H54 (cell line): ENCODE data around the gene VAMP5.
"Not testable (repeated sequence)": the region's sequence is repeated elsewhere in the genome, so short reads cannot be mapped to it uniquely, and the experiment has no call there.

Experiments
- DNase-seq: peaks from one replicate; pipeline ENCODE4 v3.0.0; 2011; ENCODE audit warnings: low spot score, mixed read lengths; ENCODE audit not compliant: insufficient read length
- FAIRE-seq: peaks from 3 replicates; lab custom pipeline; 2011; peaks lifted over from hg19 to GRCh38; lab: Jason Lieb, UNC
- POLR2A ChIP-seq: IDR thresholded peaks from 2 replicates; pipeline ENCODE4 v1.6.1; 2011; ENCODE audit warnings: low read depth, mild to moderate bottlenecking, low read length

Gene VAMP5

DNA sequence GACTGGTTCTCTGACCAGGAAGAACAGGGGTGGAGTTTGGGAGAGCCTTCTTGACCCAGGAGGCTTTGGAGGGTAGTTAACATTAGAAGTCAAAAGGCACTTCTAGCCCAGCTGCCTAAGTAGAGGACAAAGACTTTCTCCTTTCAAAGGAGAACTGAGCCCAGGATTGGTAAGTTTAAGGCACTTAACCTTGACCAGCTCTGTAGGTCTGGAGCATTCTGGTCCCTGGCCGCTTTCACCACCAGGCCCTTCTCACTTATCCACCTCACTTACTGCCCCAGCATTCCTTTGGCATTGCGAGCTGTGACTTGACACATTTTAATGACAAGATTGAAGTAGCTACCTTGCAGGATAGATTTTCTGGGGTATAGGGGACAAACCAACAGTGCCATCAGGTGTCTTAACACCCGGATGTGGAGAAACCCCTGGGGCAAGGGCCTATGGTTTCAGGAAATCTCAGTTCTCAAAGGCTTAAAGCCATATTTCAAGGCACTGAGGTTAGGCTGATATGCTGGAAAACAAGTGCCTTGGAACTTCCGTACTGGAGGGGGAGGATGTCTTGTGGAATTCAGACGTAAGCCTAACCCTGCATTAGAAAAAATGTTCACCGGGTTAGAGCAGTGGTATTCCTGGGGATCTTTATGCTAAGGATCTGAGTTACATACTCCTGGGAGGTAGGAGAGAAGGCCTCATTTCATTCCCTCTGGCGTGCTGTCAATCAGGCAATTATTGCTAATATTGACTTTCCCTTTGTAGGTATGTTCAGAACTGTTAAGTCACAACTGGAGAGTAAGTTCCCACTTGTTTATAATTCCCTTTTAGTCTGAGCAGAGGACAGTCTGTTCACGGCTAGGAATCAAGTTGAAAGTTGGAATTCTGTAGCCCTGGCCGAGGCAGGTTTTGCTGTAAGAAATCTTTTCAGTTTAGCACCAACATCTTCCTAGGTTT lies 23.3 kb downstream of the VAMP5 start:
- FAIRE-seq (no peak), DNase-seq (no peak)
- TF ChIP-seq POLR2A = no peak

GRCh38 chr2:85611217-85611704 lies 27.0 kb downstream of the VAMP5 start:
- TF ChIP-seq POLR2A = no peak
- DNase-seq (no peak), FAIRE-seq (no peak)

- DNase-seq = peak; percentile 88
- no peak for FAIRE-seq
- TF ChIP-seq POLR2A = peak; percentile 60
Measured at GRCh38 chr2:85611705-85612587, 27.7 kb downstream of the VAMP5 start, which contains the start of gene C2orf68. TSS of gene C2orf68 (minus strand) at chr2:85612066. CDS start at chr2:85611984, 82 bp downstream.

GRCh38 chr2:85613717-85614515 lies 29.7 kb downstream of the VAMP5 start:
- DNase-seq (no peak), FAIRE-seq (no peak)
- TF ChIP-seq POLR2A = no peak

DNA sequence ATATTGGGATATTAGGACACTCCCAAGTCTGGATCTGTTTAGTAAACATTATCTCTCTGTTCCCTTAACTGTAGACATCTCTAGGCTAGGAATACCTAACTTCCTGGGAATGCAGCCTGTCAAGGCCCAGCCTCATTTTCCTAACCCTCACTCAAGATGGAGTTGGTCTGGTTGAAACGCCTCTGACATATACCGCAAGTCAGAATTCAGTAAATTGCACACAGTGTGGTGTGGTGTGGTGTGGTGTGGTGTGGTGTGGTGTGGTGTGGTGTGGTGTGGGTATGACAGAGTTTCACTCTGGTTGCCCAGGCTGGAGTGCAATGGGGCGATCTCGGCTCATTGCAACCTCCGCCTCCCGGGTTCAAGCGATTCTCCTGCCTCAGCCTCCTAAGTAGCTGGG lies 30.5 kb downstream of the VAMP5 start:
- DNase-seq, FAIRE-seq: not testable (repeated sequence)

DNA sequence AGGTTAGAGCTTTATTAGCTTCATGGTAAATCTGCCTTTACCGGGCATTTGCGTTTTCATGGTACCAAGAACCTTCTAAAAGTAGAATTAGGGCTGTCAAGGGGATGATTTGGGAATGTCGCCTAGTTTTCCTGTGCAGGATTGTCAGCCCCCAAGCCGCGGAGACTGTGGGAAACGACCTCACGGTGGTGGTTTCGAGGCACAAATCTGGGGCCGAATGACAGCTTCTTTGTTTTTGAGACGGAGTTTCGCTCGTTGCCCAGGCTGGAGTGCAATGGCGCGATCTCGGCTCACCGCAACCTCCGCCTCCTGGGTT lies 31.1 kb downstream of the VAMP5 start:
- FAIRE-seq = no peak
- TF ChIP-seq POLR2A = no peak
- no peak for DNase-seq

DNA sequence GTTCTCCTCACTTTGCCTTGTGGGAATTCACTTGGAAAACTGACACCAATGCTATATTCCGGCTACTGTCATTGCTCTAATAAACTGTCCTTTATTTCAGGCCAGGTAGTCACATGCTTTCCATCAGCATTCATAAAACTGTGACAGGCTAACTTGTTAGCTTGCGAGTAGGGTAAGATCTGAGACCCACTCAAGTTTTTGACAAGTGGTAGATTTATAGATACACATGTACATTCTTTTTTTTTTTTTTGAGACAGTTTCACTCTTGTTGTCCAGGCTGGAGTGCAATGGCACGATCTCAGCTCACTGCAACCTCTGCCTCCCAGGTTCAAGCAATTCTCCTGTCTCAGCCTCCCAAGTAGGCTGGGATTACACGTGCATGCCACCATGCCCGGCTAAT lies 33.5 kb downstream of the VAMP5 start:
- FAIRE-seq, DNase-seq: not testable (repeated sequence)

DNA sequence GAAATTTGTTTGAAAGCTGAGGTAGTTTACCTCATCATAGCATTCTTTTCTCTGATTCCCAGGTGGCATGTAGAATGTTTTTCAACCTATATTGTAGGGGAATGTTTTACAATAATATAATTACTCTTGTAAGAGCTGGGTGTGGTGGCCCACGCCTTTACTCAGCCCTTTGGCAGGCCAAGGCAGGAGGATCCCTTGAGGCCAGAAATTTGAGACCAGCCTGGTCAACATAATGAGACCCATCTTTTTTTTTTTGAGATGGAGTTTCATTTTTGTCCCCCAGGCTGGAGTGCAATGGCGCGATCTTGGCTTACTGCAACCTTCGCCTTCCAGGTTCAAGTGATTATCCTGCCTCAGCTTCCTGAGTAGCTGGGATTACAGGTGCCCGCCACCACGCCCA lies 35.4 kb downstream of the VAMP5 start:
- no peak for DNase-seq
- FAIRE-seq = no peak

DNA sequence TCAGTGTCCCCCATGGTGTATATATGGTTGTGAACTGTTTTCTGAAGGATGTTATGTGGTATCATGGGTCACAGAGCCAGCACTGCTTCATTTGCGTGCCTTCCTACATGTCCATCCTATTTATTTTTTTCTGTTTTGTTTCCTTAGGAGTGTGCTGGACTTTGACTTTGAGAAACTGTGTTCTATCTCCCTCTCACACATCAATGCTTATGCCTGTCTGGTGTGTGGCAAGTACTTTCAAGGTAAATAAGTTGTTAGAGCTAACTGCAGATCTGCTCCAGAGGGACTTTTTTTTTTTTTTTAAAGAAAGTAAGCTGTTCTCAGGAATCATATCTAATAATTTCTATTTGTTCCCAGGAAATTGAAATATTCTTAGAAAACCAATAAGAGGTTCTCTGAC lies 37.1 kb downstream of the VAMP5 start:
- no peak for FAIRE-seq
- TF ChIP-seq POLR2A = no peak

More for the DNA sequence above, 35.4 kb downstream of the VAMP5 start:
- TF ChIP-seq POLR2A = no peak

GRCh38 chr2:85623991-85624390 lies 39.8 kb downstream of the VAMP5 start:
- no peak for TF ChIP-seq POLR2A
- no peak for DNase-seq
- no peak for FAIRE-seq

More for the DNA sequence above, 37.1 kb downstream of the VAMP5 start:
- DNase-seq = no peak

DNA sequence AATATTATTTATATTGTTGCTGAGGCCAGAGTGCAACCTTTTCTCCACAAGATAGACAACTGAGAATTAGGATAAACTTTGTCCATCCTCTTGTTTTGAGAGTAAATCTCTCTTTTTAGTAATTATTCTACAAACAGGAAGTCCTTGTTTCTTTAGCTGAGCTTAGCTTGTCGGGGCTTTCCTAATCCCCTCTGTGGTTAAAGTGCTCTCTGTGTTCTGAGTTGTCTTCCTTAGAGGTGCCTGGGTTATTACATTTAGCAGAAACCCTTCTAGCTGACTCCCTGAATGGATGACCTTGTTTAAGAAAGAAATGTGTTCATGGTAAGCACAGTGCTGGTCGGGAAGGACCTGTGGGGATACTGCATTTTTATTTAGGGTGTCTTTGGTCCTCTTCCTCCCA lies 44.4 kb downstream of the VAMP5 start:
- TF ChIP-seq POLR2A = no peak
- no peak for FAIRE-seq
- no peak for DNase-seq

DNA sequence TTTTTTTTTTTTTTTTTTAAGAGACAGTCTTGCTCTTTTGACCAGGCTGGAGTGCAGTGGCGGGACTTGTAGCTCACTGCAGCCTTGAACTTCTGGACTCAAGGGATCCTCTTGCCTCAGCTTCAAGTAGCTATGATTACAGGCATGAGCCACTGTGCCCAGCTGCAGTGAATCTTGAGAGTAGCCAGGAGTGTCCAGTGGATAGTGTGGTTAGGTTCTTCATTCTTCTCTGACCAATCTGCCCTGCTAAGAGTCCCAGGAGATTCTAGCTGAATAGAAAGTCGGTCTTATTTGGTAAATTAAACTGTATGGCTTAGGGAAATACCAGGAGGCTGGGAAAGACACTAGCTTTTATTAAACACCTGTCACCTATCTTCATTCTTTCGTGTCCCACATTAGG lies 47.1 kb downstream of the VAMP5 start:
- TF ChIP-seq POLR2A = no peak
- DNase-seq (no peak), FAIRE-seq (no peak)

GRCh38 chr2:85635011-85635410 lies 50.8 kb downstream of the VAMP5 start:
- no peak for DNase-seq
- no peak for TF ChIP-seq POLR2A

More at GRCh38 chr2:85635011-85635410, 50.8 kb downstream of the VAMP5 start:
- FAIRE-seq = no peak
